HEK293T (cell line): ENCODE measurements around the gene FBH1.

Experiments
- FOXK2 ChIP-seq: fragments of 450-650 bp; IDR thresholded peaks from 2 replicates; pipeline ENCODE4 v1.6.1; 2016; ENCODE audit warnings: mild to moderate bottlenecking
- FOXM1 ChIP-seq: fragments of 450-650 bp; IDR thresholded peaks from 2 replicates; pipeline ENCODE4 v1.6.1; 2017; ENCODE audit warnings: mild to moderate bottlenecking, borderline replicate concordance
- NFRKB ChIP-seq: fragments of 450-650 bp; IDR thresholded peaks from 2 replicates; pipeline ENCODE4 v1.6.1; 2016; ENCODE audit warnings: mild to moderate bottlenecking, moderate library complexity
- SP1 ChIP-seq: fragments of 450-650 bp; IDR thresholded peaks from 2 replicates; pipeline ENCODE4 v1.6.1; 2017
- SUZ12 ChIP-seq: fragments of 450-650 bp; IDR thresholded peaks from 2 replicates; pipeline ENCODE4 v1.6.1; 2016; ENCODE audit warnings: mild to moderate bottlenecking
- ZNF384 ChIP-seq: fragments of 450-650 bp; IDR thresholded peaks from 2 replicates; pipeline ENCODE4 v1.6.1; 2016

GRCh38 chr10:5858811-5859210 lies 31.2 kb upstream of the FBH1 start:
- TF ChIP-seq SP1 (no peak), ZNF384 (no peak), FOXM1 (no peak), FOXK2 (no peak), SUZ12 (no peak), NFRKB (no peak)
